NOMO-1 treated with DMSO at 0.1 percent for 48 hours (cell line): ENCODE data around the gene PRCP.
"Not testable (repeated sequence)": the region's sequence is repeated elsewhere in the genome, so short reads cannot be mapped to it uniquely, and the experiment has no call there.

Experiments used
- DNase-seq: peaks from one replicate; lab custom pipeline; 2025; ENCODE audit not compliant: unreplicated experiment; lab: John Stamatoyannopoulos, UW

PRCP gene

DNA sequence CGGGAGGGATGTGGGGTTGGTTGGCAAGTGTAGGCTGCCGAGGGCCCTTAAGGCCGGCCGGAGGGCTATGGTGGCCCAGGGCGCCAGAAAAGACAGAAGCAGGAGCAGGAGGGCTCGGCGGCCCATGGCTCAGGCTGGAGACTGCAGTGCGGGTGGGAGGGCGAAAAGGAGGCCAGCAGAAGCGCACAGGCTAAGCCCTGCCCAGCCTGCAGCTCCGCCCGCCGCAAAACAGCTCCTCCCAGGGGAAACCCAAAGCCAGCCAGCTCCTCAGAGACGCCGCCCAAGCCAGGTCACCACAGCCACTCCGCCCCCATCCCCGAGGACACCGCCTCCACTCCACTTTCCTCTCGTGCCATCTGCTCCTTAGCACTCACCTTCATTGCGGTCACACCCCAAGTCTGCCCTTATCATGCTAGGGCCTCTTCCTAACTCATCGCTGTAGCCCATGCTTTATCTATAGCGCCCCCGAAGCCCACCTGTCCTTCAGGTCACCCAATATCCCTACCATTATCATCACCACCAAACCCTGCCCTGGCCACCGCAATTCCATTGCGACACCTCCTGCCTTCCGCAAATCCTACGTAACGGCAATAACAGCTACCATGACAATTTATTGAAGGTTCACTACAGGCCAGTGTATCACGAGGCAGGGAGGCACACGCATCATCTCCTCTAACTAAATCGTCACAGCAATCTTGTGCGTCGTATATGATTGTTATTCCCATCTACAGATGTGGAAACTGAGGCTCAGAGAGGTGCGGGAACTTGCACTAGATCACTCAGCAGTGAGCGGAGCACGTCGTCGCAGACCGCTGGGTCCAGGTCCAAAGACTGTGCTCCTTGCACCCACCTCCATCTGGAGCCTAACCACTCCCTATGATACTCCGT is at the start of gene PRCP:
PRCP (minus strand) TSS at position 154 of the 888 bp plus-strand sequence; CDS start at position 126, 28 bp downstream.
- peak; percentile 96 for DNase-seq

DNA sequence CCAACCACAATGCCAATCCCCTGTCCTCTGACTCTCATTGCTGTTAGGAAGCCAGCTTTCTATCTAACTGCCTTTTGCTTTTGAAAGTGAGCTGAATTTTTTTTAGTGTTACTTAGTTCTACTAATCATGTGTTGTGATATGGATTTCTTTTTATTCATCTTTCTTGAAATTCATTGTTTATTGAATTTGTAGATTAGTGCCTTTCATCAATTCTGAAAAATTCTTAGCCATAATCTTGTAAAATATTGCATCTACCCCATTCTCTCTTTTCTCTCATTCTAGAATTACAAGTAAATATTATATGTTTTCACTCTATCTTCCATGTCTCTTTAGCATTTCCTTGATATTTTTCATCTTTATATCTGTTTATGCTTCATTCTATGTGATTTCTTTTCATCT is 49.1 kb upstream of the PRCP start:
- DNase-seq, result no peak

DNA sequence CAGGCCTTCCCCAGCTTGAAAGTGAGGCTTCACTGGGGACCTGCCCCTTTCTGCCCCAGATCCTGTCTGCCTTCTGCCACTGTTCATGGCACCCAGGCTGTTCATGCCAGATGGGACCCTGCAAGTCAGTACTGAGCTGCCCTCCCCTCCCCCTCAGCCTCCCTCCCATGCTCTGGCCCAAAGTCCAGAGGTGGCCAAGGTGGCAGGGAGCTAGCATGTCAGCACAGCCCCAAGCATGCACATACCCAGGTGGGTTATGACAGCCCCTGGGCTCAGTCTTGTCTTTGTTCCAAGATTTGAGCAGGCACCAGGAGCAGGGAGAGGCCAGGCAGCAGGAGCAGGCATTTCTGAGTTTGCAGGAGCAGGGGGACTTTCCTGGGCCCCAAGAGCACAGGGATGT is 45.5 kb upstream of the PRCP start:
- DNase-seq, result no peak

DNA sequence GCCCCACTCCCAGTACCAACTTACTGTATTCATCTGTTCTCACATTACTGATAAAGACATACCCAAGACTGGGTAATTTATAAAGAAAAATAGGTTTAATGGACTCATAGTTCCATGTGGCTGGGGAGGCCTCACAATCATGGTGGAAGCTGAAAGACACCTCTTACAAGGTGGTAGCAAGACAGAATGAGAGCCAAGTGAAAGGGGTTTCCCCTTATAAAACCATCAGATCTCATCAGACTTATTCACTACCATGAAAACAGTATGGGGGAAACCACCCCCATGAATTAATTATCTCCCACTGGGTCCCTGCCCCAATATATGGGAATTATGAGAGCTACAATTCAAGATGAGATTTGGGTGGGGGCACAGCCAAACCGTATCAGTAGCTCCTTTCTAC is 44.8 kb upstream of the PRCP start:
- DNase-seq, result not testable (repeated sequence)

DNA sequence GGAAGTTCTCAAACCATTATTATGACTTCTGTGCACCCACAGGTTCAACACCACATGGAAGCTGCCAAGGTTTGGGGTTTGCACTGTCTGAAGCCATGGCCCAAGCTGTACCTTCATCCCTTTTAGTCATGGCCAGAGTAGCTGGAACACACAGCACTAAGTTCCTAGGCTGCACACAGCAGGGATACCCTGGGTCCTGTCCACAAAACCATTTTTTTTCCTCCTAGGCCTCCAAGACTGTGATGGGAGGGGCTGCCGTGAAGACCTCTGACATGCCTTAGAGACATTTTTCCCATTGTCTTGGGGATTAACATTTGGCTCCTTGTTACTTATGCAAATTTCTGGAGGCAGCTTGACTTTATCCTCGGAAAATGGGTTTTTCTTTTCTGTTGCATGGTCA is 44.0 kb upstream of the PRCP start:
- DNase-seq, result no peak

DNA sequence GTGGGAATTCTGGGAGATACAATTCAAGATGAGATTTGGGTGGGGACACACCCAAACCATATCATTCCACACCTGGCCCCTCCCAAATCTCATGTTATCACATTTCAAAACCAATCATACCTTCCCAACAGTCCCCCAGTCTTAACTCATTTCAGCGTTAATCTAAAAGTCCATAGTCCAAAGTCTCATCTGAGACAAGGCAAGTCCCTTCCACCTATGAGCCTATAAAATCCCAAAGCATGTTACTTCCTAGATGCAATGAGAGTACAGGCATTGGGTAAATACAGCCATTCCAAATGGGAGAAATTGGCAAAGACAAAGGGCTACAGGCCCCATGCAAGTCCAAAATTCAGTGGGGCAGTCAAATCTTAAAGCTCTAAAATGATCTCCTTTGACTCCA is 43.2 kb upstream of the PRCP start:
- DNase-seq, result not testable (repeated sequence)

DNA sequence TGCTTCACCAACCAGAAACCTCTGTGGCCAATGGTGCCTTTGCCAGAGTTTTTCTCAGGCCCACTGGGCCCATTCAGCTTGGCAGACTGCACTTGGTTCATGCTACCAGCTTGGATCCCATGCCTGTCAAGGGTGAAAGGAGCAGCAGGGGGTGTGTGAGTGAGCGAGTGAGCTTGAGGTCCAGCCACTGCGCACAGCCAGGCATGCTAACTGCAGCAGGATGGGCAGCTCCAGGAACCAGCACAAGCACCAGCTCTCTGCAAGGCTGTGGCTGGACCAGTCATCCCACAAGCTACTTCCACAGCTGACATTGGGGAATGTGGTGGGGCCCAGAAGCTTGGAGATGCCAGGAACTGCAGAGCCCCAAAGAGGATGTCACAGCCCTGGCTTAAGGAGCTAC is 42.1 kb upstream of the PRCP start:
- DNase-seq, result no peak

DNA sequence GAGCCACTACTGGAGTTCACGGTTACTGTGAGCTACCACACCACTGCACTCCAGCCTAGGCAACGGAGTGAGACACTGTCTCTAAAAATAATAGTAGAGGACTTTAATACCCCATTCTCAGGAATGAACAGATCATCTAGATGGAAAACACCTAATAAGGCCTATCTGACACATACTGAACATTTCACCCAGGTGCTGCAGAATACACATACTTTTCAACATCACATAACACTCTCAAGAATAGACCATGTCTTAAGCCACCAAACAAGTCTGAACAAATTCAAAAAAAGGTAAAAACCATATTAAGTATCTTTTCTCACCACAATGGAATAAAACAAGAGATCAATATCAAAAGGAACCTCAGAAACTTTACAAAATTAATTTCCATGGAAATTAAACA is 39.2 kb upstream of the PRCP start:
- no peak for DNase-seq

DNA sequence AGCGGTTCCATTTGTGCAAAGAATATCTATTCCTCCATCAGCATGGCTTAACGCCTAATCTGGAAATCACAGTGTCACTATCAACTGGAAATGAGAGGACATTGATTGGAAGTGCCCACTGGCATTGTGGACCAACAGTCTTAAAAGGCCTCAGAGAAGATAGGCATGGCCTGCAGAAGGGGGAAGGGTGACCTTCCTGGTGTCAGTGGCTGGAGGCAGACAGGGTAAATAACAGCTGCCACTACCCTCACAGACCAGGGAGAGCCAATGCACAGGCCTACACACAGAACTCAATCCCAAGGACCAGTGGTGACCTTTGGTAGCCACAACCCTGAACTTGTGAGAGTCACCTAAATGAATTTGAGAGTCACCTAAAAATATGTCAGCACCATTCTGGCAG is 37.3 kb upstream of the PRCP start:
- DNase-seq, result no peak

DNA sequence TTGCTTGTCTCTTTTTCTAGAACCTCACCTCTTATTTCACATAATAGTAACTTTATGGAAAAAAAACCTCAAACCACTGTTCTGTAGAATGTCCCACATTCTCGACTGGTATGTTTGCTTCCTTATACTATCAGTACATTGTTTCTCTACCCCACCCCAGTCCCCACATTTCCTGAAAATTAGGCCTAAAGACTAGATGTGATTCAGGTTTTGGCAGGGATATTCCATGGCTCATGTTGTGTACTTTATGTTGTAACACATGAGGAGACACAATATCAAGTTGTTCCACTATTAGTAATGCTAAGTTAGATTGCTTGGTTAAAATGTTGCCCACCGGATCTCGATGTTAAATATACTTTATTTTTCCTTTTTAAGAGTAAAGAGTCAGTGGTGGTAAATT is 36.0 kb upstream of the PRCP start:
- DNase-seq, result no peak

DNA sequence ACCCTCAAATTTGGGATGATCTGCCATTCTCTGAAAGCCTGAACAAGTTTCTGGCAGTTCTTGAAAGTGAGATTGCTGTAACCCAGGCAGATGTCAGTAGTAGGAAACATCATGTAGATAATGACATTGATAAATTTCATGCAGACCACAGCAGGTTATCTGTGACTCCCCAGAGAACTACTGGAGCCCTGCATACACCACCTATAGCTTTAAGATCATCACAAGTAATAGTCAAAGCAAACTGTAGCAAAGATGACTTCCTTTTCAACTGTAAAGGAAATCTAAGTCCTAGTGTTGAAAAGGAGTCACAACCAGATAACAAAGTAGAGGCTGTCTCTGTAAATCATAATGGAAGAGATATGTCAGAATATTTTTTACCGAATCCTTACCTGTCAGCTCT is 32.3 kb upstream of the PRCP start:
- no peak for DNase-seq

DNA sequence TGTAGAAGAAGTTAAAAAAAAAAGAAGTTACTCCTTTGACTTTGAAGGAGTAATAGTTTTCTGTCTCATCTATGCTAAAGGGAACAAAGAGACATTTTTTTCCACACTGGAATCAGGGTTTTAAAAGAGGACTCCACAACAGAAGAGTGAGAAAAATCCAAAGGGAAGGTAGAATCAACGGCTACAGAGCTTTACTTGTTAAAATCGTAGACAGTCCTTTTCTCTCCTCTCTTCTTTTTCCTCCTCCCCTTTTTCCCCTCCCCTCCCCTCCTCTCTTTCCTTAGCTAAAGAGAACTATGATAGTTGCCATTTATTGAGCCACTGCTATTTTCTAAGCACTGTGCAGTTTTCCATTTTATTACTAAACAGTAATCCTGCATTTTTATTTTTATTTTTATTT is 30.5 kb upstream of the PRCP start:
- DNase-seq, result no peak

DNA sequence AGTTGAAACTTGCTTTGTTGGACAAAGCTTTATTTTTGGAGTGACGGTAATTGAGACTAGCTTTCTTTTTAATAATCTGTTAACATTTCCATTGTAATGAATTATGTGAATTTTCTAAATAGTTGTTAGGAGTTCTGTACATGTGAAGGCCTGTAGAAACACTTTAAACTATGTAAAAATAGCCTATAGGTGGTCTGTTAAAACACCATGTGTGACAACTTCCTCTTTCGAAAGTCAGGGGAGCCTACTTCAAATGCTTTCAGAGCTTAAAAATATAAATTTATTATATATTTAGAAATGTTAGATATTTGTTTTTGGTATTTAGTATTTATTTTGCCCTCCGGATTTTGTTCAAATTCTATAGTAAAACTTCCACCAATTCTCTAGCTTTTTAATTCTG is 30.0 kb upstream of the PRCP start:
- DNase-seq, result peak; percentile 12

DNA sequence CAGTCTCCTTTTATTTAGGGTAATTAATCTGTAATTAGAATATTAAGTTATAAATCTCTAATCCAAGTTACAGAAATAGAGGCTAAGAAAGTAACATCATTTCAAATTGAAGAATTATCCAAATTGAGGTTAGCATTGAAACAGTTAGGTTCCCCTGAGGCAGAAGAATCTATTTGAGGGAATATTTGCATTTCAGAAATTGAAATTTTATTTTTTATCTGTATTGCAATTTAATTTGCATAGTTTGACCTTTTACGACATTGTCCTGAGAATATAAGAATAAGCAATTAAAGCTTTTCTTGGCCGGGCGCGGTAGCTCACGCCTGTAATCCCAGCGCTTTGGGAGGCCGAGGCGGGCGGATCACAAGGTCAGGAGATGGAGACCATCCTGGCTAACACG is 28.9 kb upstream of the PRCP start:
- no peak for DNase-seq

DNA sequence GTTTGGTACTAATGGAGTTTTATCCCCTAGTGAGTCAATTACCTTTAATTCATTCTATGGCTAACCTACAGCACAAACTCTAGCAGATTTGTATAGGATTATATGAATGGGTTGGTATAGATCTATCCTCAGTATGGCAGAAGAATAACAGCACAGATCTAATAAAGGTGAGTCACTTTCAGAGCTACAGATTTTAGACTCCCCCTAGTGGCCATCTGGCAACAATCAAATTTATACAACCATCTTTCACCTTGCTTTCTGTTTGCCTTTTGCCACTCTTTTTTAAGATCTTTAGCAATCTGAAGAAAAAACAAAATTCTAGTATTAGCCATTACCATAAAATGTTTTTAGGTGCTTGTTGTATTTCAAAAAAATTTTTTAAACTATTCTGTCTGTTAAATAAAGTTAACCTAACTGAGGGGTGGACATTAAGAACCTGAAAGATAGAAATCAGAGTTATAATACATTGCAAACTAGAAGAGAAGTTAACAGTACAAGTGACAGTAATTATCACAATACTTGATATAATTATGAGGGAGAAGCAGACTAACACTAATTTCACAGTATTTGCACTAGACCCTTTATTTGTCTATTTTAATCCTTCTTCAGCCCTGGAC is 27.1 kb upstream of the PRCP start:
- peak; percentile 53 for DNase-seq

DNA sequence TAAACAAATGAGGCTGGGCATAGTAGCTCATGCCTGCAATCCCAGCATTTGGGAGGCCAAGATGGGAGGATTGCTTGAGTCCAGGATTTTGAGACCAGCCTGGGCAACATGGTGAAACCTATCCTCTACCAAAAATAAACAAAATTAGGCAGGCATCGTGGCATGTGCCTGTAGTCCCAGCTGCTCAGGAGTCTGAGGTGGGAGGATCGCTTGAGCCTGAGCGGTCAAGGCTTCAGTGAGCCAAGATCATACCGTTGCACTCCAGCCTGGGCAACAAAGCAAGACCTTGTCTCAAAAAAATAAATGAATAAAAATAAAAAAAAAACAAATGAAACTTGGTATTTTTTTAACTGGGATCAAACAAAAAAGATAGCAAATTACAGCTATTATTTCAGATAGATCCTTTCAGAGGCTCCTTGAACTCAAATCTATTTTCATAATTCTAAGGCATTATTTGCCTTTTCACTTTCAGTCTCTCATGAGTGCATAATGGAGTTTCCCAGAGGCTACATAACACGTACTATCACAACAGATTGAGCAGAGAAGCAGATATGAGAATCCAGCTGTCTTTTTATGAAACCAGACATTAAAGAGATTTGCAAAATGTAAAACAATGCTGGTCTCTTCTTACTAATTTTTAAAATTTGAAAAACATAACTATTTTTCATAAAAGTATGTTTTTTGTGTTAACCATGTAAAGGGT is 24.4 kb upstream of the PRCP start:
- DNase-seq, result no peak

DNA sequence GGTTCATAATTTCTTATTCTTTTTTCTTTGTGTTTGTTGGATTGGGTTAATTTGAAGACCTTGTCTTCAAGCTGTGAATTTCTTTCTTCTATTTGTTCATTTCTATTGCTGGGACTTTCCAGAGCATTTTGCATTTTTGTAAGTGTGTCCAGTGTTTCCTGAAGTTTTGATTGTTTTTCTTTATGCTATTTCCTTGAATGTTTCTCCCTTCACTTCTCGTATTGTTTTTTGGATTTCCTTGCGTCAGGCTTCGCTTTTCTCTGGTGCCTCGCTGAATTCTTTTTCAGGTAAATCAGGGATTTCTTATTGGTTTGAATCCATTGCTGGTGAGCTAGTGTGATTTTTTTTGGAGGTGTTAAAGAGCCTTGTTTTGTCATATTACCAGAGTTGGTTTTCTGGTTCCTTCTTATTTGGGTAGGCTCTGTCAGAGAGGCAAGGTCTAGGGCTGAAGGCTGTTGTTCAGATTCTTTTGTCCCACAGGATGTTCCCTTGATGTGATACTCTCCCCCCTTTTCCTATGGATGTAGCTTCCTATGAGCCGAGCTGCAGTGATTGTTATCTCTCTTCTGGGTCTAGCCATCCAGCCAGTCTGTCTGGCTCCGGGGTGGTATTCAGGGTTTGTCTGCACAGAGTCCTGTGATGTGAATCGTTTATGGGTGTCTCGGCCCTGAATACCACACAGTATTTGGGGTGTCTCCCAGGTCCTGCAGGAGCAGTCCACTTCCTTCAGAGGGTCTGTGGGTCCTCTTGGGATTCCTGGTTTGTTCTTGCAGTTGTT is 22.4 kb upstream of the PRCP start:
- not testable (repeated sequence) for DNase-seq

DNA sequence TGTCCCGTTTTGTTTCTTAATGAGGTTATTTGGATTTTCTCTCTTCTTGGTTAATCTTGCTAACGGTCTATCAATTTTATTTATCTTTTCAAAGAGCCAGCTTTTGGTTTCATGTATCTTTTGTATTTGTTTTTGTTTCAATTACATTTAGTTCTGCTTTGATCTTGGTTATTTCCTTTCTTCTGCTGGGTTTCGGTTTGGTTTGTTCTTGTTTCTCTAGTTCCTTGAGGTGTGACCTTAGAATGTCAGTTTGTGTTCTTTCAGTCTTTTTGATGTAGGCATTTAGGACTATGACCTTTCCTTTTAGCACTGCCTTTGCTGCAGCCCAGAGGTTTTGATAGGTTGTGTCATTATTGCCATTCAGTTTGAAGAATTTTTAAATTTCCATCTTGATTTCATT is 20.0 kb upstream of the PRCP start:
- DNase-seq, result not testable (repeated sequence)

DNA sequence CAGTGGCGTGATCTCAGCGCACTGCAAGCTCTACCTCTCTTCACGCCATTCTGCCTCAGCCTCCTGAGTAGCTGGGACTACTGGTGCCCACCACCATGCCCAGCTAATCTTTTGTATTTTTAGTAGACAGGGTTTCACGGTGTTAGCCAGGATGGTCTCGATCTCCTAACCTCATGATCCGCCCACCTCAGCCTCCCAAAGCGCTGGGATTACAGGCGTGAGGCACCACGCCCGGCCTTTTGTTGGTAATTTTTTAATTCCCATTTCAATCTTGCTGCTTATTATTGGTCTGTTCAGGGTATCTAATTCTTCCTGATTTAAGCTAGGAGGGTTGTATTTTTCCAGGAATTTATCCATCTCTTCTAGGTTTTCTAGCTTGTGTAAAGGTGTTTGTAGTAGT is 19.6 kb upstream of the PRCP start:
- not testable (repeated sequence) for DNase-seq

DNA sequence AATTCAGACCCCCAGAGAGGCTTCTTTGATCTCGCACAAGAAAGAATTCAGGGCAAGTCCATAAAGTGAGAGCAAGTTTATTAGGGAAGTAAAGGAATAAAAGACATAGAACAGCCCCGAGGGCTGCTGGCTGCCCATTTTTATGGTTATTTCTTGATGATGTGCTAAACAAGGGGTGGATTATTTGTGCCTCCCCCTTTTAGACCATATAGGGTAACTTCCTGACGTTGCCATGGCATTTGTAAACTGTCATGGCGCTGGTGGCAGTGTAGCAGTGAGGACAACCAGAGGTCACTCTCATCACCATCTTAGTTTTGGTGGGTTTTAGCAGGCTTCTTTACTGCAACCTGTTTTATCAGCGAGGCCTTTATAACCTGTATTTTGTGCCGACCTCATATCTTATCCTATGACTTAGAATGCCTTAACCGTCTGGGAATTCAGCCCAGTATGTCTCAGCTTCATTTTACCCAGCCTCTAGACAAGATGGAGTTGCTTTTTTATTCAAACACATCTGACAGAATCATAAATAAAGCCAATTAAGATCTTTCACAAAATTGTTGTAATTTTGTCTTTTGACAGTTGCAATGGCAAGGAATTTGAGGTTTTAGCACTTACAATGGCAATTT is 8.9 kb upstream of the PRCP start:
- DNase-seq, result no peak

DNA sequence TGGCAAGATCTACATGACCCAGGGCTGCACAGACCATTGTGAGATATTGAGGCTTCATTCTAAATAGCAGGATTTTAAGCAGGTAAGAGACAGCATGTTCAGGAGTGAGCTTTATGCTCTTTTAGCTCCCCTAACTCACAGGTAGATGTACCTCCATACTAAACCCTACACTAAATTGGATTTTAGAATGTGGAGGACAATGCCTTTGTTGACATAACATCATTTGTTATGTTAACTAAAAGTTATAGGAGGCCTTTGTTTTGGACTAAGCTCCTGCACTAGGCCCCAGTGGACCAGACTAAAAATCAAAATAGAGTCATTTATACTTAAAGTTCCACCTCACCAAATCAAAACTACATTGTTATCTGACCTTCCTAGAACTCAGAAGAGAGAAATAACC is 8.1 kb upstream of the PRCP start:
- DNase-seq, result no peak
